DMS53 treated with DMSO at 0.1 percent for 48 hours (cell line): ENCODE measurements around the gene AGR2.
"Not testable (repeated sequence)": the region's sequence is repeated elsewhere in the genome, so short reads cannot be mapped to it uniquely, and the experiment has no call there.

Experiments used
- DNase-seq: peaks from one replicate; lab custom pipeline; 2025; ENCODE audit not compliant: unreplicated experiment; lab: John Stamatoyannopoulos, UW

AGR2 gene

GRCh38 chr7:16774986-16775385 lies 29.8 kb downstream of the AGR2 start:
- no peak for DNase-seq

DNA sequence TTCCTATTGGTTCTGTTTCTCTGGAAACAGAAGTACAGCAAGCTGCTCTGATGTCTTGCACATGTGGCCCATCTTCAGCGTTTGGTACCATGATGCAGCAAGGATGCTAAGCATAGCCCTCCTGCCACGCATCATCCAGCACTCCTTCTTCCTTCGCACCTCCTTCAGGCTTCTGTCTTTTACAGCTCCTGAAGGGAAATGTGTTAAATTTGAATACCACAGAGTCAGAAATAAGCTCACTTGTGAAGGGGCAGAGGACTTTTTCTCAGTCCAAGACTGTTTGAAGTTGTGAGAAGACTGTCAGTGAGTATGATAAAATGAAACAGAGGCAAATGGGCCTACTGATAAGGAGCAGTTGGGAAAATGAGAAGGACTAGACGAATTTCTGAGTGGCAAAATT lies 30.5 kb downstream of the AGR2 start:
- DNase-seq, result no peak

DNA sequence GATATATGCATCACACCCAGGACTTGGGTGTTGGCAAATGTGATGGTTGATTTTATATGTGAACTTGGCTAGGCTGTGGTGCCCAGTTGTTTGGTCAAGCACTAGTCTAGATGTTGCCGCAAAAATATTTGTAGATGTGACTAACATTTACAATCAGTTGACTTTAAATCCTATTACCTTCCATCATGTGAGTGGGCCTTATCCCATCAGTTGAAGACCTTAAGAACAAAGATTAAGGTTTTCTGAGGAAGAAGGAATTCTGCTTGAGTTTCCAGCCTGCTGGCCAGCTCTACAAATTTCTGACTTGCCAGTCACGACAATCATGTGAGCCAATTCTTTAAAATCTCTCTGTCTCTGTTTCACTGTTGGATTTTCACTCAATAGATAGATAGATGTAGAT lies 30.9 kb downstream of the AGR2 start:
- DNase-seq, result no peak

DNA sequence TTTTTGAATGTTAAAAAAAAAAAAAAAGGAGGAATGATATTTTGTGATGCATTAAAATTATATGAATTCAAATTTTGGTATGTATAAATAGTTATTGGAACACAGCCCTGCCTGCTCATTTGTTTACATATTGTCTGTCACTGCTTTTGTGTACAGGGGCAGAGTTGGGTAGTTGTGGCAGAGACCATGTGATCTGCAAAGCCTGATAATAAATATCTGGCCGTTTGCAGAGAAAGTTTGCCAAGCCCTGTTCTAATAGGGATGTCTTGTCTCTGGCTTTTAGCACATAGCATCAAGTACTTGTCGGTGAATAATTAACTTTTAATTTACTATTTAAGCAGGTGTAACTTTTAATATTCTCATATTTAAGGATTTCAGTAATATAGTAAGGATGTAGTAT lies 31.5 kb downstream of the AGR2 start:
- DNase-seq, result no peak

- DNase-seq, result no peak
These were observed 34.0 kb downstream of the AGR2 start for GRCh38 chr7:16770657-16771329.

DNA sequence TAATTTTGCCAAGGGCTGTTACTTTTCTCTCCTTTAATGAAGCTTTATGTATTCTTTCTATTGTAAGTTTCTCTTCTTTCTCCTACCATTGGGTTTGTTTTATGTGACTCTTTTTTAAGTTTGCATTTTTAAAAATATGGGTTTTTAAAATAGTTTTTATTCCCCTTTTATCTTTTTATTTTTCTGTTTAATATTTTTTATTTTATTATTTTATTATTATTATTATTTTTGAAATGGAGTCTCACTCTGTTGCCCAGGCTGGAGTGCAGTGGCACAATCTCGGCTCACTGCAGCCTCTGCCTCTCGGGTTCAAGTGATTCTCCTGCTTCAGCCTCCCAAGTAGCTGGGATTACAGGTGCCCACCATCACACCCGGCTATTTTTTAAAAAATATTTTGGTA lies 34.8 kb downstream of the AGR2 start:
- DNase-seq, result not testable (repeated sequence)

- DNase-seq, result no peak
These were observed 39.4 kb downstream of the AGR2 start for GRCh38 chr7:16765436-16765859.

- no peak for DNase-seq
These were observed 39.9 kb downstream of the AGR2 start for GRCh38 chr7:16764942-16765341.

DNA sequence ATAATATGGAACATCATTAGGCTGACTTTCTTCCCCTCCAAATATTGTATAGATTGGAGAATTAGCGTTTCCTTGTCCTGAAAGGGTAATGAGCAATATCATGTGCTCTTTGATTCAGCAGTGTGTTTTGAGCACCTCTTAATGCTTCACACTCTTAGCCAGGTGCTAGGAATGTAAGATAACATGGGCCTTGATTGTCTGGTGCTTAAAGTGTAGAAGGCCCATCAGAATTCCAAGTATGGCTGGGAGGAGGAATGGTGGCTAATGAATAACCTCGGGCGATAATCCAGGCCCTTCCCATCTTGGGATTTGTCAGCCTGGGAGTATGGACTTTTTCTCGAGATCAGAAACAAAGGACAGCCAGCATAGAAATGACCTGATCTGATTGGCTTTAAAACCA lies 42.6 kb downstream of the AGR2 start:
- no peak for DNase-seq

GRCh38 chr7:16759840-16760239 lies 45.0 kb downstream of the AGR2 start:
- no peak for DNase-seq

GRCh38 chr7:16758631-16759611 lies 45.9 kb downstream of the AGR2 start:
- DNase-seq, result no peak

- no peak for DNase-seq
These were observed 46.8 kb downstream of the AGR2 start for GRCh38 chr7:16758036-16758435.

DNA sequence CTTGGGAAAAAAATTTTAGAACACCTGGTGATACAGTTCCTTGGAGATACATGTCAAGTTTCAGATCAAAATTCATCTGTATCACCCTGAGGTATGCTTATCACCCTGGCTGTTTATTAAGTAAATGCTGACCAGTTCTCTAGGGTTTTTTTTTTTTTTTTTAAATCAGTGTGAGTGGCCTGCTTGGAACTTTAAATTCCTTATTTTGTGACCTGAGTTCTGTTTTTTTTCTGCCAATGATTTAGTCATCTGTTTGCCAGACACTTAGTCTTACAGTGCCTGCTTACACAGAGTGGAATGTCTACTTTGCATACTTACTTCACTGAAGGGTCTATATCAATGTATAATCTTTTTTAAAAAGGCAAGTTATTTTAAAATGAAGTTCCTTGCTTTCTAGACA lies 49.4 kb downstream of the AGR2 start:
- DNase-seq, result peak; percentile 10

GRCh38 chr7:16754856-16755317 lies 49.9 kb downstream of the AGR2 start:
- DNase-seq, result no peak

DNA sequence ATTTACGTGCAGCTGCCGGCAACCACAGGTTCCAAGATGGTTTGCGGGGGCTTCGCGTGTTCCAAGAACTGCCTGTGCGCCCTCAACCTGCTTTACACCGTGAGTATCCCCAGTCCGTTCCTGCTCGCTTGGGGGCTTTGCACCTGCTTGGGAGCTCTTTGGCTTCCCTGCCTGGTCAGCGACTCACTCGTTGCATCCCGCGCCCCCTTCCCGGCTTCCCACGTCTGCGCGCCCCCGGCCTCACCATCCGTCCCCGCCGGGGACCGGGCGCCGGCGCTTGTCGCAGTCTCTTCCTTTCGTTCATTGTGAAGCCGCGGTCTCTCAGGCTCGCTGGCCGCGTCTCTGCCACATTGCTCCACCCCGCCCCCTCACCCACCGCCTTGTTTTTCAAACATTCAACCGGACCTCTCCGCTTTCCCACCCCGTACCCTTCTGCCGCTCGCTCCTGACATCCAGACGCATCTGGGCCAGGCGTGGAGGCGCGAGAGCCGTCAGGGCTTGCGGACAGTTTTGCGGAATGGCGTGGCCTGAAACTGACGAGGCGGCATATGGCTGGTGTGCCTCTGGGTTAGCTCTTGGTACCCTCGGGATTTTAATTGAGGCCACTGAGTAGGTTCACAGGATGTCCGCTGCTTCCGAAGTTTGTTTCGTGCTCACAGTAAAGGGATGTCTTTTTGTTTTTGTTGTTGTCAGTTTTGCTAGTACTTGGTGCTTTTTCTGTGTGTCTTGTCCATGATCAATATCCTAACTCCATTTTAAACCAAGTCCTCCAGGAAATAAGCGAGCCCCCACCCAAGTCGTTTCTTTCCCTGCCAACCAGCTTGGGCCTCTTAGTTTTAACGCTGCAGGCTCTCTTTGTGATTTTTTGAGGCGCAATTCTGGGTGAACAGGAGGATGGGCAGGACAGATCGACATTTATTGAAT lies 50.6 kb downstream of the AGR2 start:
- DNase-seq, result peak; percentile 73

- peak; percentile 96 for DNase-seq
These were observed 51.5 kb downstream of the AGR2 start, which contains the start of gene TSPAN13 for GRCh38 chr7:16753102-16753931. Gene TSPAN13 (plus strand): TSS chr7:16753755. CDS start chr7:16753968, 213 bp downstream.

DNA sequence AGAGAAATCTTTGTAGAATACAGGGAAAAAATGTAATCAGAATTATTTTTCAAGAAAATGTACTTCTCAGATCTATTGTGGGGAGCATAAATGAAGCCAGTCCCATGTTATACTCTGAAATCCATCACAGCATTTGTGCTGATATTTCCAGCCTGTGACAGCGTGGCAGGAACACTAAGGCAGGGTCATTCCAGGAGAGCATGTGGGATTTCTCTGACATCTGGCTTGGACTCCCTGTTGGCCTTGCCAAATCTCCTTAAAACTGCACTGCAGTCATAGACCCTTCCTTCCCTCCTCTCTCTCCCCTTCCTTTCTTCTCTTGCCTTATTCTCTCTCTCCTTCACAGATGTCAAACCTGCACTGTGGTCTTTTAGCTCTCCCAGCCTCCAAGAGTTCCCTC lies 57.7 kb downstream of the AGR2 start:
- DNase-seq, result no peak

GRCh38 chr7:16745645-16746044 lies 59.2 kb downstream of the AGR2 start:
- no peak for DNase-seq

DNA sequence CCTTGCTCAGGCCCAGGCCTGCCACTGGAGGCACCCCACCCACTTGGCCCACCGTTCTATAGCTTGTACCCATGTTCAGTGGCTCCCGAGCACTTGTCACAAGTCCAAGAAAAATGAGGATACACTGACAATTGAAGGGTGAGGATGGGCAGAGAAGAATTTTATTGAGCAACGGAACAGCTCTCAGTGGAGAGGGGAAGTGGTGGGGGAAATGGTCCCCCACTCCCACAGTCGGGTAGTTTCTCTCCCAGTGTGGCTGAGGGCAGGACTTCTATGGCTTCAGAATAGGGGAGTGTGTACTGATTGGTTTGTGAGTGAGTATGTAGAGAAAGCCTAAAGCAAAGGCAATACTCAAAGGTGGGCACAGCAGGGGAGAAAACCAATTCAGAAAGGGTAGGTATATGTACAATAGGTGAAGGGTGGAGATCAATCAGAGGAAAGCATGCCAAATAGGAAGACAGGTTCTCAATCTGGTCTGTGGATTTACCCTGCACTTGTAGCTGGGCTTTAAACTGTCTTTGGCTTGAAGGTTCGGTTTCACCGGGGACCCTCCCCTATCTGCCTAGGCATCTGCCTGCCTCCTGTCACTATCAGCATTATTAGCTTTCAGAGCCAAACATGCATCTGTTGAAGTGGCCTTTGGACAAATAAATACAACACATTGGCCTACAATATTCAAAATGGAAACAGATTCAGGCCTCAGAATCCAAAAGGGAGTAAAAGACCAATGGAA lies 60.1 kb downstream of the AGR2 start:
- no peak for DNase-seq
